ENCODE results near the gene CDK2AP2. TPM values are rescaled to one million over a fixed set of nuclear protein-coding genes. Genes with fewer than 3 reads are reported as not detected.

CDK2AP2 gene
- total and polyA plus RNA-seq, 9 of the 15 experiments (the other 6 are each of a cell fraction or from before 2014, with no cell fraction given): 4.4 to 47.4 (median 21.7) TPM

- TF ChIP-seq ZFP91 (CRISPR knock-in tag; IDR thresholded peaks at IDR 0.05): no peak
- TF ChIP-seq FIP1L1 (IDR thresholded peaks at IDR 0.05; ENCODE audit: low read depth, low read length, poor library complexity, severe bottlenecking): no peak
- TF ChIP-seq ZNF79 (CRISPR knock-in tag; IDR thresholded peaks at IDR 0.05; ENCODE audit: low read depth): no peak
- no peak for TF ChIP-seq RBM34 (IDR thresholded peaks at IDR 0.05; ENCODE audit: borderline replicate concordance, insufficient read depth, low read length)
- TF ChIP-seq, protein P1, sequence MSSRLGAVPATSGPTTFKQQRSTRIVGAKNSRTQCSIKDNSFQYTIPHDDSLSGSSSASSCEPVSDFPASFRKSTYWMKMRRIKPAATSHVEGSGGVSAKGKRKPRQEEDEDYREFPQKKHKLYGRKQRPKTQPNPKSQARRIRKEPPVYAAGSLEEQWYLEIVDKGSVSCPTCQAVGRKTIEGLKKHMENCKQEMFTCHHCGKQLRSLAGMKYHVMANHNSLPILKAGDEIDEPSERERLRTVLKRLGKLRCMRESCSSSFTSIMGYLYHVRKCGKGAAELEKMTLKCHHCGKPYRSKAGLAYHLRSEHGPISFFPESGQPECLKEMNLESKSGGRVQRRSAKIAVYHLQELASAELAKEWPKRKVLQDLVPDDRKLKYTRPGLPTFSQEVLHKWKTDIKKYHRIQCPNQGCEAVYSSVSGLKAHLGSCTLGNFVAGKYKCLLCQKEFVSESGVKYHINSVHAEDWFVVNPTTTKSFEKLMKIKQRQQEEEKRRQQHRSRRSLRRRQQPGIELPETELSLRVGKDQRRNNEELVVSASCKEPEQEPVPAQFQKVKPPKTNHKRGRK (tag; IDR thresholded peaks at IDR 0.05): no peak
- no peak for TF ChIP-seq HMGN3 (IDR thresholded peaks at IDR 0.05; ENCODE audit: borderline replicate concordance, extremely low read depth, insufficient read length, low read depth, low read length)
- TF ChIP-seq, protein P2, sequence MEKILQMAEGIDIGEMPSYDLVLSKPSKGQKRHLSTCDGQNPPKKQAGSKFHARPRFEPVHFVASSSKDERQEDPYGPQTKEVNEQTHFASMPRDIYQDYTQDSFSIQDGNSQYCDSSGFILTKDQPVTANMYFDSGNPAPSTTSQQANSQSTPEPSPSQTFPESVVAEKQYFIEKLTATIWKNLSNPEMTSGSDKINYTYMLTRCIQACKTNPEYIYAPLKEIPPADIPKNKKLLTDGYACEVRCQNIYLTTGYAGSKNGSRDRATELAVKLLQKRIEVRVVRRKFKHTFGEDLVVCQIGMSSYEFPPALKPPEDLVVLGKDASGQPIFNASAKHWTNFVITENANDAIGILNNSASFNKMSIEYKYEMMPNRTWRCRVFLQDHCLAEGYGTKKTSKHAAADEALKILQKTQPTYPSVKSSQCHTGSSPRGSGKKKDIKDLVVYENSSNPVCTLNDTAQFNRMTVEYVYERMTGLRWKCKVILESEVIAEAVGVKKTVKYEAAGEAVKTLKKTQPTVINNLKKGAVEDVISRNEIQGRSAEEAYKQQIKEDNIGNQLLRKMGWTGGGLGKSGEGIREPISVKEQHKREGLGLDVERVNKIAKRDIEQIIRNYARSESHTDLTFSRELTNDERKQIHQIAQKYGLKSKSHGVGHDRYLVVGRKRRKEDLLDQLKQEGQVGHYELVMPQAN (IDR thresholded peaks at IDR 0.05; ENCODE audit: borderline replicate concordance): no peak
- TF ChIP-seq ZNF395 (CRISPR knock-in tag; IDR thresholded peaks at IDR 0.05): no peak; the same call in 1 of the 2 replicates
- no peak for TF ChIP-seq TAF9B (IDR thresholded peaks at IDR 0.05; ENCODE audit: partially characterized antibody)
- TF ChIP-seq, protein P3, sequence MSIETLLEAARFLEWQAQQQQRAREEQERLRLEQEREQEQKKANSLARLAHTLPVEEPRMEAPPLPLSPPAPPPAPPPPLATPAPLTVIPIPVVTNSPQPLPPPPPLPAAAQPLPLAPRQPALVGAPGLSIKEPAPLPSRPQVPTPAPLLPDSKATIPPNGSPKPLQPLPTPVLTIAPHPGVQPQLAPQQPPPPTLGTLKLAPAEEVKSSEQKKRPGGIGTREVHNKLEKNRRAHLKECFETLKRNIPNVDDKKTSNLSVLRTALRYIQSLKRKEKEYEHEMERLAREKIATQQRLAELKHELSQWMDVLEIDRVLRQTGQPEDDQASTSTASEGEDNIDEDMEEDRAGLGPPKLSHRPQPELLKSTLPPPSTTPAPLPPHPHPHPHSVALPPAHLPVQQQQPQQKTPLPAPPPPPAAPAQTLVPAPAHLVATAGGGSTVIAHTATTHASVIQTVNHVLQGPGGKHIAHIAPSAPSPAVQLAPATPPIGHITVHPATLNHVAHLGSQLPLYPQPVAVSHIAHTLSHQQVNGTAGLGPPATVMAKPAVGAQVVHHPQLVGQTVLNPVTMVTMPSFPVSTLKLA (conservative IDR thresholded peaks at IDR 0.05): peak in 1 of 2 experiments; percentile 60; a peak in 1 of 4 replicates
- TF ChIP-seq ZNF143 (CRISPR knock-in tag; IDR thresholded peaks at IDR 0.05): 0 out of 2 replicates have a peak, but pooled peaks have one; percentile 35
- TF ChIP-seq ERF (CRISPR knock-in tag; IDR thresholded peaks at IDR 0.05): 0 out of 2 replicates have a peak, but pooled peaks have one; percentile 52
- no peak; the same call in 1 of the 2 replicates for TF ChIP-seq LCOR (CRISPR knock-in tag; IDR thresholded peaks at IDR 0.05)
- TF ChIP-seq EHMT2 (IDR thresholded peaks at IDR 0.05): no peak
- peak; percentile 35; the same call in 1 of the 2 replicates for TF ChIP-seq NFE2 (IDR thresholded peaks at IDR 0.05; ENCODE audit: low read depth)
- TF ChIP-seq NEUROD1 (IDR thresholded peaks at IDR 0.05; ENCODE audit: borderline replicate concordance, low read depth, low read length, partially characterized antibody): no peak
Observed at GRCh38 chr11:67463680-67464410, 44.1 kb downstream of the CDK2AP2 start (continued).
